GM21619 (cell line): ENCODE measurements around the gene ARL15.

Experiments
- ATAC-seq: cut with Tn5 transposase; IDR thresholded peaks from one replicate; pipeline ENCODE4 v1.9.1; 2021; ENCODE audit not compliant: unreplicated experiment

ARL15 gene

DNA sequence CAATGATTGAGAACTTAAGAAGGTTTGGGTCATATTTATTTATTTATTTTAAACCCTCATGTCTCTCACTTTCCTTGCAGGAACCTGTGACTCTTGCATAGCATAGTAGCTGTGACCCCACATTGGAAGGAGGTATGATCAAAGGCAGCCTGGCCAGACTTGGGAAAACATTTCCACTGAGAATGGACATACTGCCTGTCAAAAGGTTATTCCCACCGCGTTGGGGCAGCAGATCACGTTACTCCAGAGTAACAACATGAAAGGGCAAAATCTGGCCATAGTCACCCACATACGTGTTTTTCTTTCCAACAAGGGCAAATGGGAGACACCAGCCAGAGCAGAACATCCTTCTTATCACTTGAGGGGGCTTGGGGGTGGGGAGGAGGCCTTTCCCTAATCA is 95.7 kb downstream of the ARL15 start:
- no peak for ATAC-seq

DNA sequence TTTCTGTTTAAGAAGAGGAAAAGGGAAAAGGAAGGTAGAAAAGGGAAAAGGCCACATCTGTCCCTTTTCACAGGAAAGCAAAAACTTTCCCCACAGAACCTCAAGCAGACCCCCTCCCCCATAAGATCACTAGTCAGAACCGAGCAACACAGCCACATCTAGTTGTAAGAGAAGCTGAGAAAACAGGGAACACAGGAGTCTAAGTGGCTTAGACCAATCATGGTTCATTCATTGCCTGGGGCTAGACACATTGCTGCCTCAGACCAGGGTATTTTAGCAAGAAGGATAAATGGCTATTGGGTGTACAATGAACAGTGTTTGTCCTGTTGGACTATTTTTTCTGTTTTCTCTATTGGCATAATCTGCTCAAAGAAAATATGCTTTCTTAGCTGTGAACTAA is 98.0 kb downstream of the ARL15 start:
- no peak for ATAC-seq

DNA sequence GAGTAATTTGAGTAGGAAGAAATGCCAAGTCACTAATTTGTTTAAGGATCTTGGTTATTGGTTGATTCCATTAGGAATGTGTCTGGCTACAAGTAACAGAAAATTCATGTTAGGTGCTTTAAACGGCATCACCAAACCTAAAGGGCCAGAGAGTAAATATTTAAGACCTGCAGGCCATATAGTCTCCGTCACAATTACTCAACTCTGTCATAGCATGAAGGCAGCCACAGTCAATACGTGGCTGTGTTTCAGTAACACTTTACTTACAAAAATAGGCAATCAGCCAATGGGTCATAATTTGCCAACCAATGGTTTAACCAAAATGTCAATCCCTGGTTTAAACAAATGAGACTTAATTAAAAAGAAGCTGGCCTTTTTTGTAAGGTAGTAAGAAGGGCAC is 98.5 kb downstream of the ARL15 start:
- ATAC-seq, result no peak

DNA sequence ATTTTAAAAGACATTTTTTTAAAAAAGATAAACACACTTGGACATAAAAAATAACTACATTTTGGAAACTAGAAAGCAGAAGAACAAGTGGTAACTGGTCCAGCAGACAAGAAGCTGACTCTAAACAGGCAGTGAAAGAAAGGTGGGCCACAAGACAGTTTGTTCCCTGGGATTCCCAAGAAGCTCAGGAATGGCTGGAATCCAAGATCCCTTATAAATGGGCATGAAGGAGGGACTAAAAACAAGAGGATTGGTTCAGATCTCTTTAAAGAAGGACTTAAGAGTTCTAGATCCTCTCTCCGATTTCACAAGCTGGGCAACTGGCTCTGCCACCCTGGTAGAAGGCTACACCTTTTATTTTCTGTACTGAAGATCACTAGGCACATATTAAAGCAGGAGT is 102.8 kb downstream of the ARL15 start:
- no peak for ATAC-seq

DNA sequence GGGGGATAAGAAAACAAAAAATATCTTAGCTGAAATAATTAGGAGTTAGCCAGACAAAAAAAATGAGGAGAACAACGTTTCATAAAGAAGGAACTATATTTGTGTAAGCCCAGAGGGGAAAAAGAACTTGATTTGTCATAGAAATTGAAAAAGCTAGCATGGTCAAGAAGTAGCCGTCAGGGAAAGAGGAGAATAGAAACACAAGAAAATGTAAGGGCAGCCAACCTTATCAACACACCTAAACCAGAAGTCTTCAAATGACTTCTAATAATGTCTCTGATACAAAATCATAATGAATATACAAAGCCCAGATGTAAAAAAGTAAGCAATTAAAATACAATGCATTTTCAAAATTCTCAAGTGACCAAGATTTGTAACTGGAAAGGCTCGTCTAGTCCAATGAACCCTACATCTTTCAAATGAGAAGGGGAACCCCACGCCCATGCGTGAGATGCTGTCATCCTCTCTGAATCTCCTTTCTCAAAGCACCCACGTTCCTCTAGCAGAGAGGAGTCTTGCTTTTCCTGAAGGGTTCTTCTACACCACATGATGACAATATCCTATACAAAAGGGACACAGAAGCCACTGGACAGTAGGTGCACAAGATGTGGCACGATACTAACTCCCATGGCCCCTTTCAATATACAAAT is 103.7 kb downstream of the ARL15 start:
- peak; percentile 76 for ATAC-seq

DNA sequence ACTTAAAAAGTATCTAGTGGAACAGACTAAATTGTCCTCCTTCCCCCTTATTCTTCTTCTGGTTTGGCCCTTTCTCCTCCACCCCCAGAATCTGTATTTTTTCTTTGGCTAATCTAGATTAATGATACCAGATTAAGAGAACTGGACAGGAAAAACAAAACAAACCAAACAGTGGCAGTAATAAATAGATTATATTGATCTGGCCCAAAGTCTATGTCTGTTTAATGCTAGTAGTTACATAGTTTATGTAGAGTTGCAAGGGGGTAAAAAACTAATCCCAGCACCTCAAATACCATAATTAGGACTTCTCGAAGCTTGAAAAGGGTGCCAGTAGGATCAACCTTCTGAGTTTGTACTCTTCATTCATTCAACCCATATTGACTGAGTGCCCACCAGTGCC is 104.5 kb downstream of the ARL15 start:
- no peak for ATAC-seq

DNA sequence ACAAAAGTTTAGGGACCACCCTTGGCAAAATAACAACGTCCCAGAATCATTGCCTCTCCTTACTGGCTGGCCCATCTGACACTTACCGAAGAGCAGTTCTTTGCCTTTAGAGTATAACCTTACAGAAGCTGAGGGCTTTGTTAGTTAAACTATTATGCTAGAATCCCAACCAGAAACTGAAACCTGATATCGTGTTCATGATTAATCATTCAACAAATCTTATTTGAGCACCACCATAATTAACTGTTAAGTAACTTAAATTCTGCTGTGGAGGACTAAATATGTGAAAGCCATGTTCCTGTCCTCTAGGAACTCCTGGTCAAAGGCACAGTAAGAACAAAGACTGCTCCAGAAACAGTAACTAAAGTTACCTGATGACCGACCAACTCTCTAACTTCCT is 104.9 kb downstream of the ARL15 start:
- ATAC-seq, result no peak

DNA sequence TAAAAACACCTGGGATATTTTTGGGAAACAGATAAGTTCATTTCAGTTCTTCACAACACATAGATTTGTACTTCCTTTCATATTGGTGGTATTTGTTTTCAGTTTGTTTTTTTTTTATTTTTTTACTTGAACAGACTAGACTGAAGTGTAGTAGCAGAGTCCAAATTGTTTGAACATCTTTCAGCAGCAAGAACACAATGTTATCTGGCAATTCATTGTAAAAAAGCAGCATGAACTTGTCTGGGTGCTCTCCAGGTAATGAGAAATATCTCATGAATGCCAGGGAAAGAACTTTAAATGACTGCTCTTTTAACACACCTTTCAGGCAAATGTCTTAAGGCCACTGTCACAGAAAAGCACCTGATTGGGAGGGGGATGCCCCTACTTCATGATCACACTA is 113.4 kb downstream of the ARL15 start:
- no peak for ATAC-seq

DNA sequence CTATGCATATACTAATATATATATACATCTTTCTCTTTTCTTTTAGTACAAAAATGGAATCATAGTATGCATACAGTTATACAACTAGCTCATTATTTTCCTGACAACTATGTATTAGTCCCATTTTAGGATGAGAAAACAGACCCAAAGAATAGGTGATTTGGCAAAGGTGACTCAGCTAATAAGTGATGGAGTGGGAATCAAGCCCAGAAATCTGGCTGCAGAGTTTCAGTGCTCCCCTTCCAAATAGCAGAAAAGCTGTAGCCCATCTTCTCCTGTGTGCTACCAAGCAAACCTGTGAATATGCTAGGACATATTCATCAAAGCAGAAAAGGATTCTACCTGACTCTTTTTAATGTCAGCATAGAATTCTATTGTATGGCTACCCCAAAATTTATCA is 114.7 kb downstream of the ARL15 start:
- ATAC-seq, result no peak

DNA sequence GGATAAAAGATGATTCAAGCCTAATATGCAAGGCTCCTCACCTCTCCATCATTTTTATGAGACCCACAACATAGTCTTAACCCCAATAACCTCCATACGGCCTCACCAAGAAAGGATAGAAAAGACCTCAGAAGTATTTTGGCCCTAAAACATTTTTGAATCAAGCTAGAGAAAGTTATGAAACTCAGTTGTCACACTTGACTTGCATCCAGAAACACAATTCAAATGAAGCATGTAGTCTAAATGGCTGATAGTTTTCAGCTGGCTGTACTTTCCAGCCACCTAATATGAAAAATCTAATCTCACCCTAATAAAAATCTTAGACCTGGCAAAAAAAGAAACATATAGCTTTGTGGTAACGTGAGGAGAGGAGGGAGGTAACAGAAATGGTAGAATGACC is 116.1 kb downstream of the ARL15 start:
- ATAC-seq, result no peak

DNA sequence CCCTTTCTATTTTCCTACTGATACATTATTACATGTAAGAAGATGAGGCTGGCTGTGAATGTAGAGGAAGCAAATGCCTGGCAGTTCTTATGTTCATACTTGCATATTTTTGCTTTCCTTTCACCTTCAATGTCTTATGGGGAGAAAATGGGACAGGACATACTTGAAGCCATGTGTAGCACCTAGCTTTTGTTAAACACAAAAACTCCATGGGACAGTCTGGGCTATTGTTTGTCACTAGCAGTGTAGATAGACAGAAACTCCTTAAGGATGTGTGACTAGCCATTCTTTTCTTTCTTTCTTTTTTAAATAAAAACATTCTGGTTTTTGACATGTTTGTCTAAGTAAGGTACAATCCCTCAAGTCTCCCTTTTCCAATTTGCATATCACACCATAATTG is 122.7 kb downstream of the ARL15 start:
- ATAC-seq, result no peak

DNA sequence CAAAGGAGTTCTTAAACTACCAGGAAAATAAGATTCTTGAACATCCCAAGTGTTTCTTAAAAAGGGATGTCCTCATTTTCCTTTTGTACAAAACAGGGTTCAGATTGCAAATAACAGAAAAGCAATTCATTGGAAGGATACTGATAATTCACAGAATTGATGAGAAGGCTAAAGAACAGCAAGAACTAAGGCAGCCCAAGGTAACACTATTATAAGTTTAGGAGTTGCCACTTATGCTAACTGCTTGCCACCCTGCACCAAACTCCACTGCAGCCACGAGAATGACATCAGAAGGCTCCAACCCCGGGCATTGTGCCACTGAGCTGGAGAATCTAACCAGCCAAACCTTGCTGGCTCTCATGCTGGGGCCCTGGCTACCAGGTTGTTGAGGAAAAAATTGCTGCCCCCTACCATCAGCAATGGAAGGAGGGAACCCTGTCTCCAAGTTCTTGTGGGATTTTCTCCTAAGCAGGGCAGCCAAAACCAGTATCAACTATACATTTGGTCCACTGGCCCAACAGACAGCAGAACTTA is 123.4 kb downstream of the ARL15 start:
- no peak for ATAC-seq

DNA sequence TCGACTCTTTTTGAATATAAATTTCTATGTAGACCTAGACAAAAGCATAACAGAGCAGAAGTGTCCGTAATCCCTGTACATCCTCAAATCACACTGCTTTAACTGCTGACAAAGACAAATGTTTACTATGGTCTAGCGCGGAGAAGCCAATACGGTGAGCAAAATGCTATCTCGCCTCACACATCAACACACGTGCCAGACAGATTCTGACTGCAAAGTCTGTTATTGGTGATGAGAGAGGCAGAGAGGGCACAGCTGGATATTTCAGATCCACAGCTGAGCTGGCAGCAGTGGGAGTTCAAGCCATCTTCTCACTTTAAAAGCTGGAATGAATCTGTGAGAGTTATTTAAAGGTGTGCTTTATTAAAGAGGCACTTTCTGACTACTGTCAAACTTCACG is 124.3 kb downstream of the ARL15 start:
- ATAC-seq, result no peak

DNA sequence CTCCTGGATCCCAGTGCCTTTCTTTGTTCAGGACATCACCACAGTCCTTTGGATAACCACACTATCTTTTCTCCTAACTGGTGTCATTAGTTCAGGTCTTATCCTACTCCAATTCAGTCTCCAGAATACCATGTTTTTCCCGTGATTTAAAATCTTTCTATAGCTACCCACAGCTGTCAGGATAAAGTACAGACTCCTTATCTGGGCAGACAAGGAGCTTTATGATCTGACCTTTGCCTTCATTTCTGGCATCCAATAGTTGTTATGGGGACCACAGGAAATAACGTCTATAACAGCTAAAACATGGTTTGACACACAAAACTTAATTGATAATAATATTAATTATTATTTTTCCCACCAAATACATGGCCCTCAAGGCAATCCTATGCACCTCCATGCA is 125.6 kb downstream of the ARL15 start:
- ATAC-seq, result no peak

DNA sequence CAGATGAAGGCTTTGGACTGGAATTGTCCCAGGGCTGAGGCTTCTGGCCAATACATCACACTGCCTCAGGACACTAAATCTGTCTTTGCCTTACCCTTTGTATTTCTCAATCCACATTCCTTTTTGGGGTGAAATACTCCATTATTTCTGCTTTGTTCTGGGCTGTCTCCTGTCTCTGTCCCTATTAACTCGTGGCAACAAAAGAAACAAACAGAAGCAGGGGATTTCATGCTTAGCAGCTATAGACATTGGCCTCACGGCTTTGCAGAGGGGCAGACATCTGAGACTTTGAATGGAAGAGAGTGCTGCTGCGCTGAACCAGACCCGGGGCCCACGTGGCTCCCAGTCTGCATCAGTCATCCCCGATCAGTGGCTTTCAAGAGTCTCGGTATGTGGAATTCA is 129.7 kb downstream of the ARL15 start:
- no peak for ATAC-seq

DNA sequence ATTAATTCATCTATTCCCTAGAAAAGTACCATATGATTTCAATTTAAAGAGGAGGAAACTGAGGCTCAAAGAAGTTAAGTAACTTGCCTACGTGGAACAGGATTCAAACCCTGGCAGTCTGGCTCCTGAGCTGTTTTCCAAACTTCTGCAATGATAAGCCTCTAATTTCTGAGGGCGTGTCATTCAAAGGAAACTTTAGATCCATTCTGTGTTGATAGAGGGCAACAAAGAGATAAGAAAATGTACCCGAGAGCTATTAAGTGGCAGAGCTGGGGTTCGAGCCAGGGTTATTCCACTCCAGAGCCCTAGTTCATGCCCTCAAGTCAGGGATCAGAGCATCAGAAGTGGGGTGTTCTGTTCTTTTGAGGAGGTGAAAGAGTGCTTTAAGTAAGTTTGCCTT is 131.4 kb downstream of the ARL15 start:
- ATAC-seq, result no peak

DNA sequence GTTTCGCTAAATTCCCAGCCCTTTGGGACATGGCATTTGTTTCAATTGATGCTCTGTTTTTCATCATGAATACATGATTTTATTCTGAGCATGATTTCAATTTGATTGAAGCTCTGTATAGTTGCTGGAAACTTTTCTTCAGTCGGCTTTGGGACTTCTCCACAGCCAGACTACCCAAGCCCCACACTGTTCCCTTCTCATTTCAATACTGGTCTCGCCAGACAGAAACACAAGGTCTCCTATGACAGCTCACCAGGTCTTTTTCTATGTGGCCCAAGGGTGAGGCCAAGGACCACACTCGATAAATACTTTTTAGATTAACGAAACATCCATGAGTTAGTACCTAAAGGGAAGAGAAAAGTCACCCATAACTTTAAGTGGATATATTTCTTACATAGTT is 132.2 kb downstream of the ARL15 start:
- ATAC-seq, result no peak

DNA sequence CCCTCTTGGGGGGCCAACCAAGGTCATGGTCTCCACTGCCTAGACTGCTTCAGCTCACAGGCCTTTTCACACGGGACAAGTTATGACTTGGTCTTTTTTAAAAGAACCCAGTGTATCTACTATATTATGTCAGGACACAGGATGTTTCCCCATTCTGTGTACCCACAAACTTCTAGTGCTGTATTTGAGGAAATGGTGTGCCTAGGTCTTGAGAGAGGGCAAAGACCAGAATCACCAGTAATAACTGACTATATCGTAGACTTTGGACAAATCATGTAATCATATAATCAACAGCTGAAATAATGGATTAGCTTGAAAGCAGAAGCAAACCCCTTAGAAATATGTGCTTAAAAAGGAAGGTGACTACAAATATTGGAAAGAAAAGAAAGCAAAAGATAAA is 133.3 kb downstream of the ARL15 start:
- no peak for ATAC-seq

DNA sequence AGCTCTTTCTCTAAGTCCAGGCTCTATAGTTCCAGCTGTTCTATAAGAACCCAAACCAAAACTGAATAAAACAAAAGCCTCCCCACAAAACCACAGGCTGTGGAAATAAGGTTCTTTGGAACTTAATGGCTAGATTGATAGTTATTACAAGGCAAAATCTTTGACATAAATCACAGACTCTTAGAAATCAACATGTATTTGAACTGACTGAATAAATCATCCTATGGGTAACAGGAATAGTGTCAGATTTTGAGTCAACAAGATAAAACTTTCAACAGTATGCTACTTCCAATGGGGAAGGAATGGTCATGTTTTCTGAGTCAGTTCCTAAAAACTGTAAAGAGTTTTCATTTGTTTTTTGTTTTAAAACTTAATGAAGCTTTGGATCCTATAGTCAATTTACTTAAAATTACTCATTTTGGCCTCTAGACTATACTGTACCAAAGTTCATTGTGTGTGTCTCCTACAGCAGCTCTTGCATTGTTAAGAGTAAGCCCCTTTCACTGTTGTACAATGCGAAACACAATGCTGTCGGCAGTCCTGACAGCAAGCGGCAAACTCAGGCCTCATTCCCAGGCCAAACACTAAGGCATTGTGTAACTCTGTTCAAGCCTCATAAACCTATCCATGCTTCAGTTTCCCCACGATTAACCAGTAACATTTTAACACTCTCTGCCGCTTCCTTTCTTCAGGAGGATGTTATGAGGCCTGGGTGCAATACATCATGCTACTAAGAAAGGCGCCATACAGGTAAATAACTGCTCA is 134.1 kb downstream of the ARL15 start:
- ATAC-seq, result no peak

DNA sequence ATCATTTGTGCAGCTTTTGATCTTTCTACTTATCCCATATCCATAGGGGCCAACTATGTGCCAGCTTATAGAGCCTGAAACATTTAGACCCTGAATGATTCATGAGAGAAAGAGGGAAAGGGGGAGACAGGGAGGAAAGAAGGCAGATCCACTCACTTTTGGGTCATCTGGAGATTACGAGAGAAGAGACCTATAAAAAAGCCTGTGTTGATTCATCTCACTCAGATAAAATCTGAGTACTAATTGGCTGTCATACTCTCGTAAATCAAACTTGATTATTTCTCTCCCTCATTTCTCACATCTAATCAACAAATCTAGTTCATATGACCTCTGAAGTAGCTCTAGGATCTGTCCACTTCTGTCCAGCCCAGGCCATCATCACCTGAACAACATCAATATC is 137.1 kb downstream of the ARL15 start:
- ATAC-seq, result no peak

DNA sequence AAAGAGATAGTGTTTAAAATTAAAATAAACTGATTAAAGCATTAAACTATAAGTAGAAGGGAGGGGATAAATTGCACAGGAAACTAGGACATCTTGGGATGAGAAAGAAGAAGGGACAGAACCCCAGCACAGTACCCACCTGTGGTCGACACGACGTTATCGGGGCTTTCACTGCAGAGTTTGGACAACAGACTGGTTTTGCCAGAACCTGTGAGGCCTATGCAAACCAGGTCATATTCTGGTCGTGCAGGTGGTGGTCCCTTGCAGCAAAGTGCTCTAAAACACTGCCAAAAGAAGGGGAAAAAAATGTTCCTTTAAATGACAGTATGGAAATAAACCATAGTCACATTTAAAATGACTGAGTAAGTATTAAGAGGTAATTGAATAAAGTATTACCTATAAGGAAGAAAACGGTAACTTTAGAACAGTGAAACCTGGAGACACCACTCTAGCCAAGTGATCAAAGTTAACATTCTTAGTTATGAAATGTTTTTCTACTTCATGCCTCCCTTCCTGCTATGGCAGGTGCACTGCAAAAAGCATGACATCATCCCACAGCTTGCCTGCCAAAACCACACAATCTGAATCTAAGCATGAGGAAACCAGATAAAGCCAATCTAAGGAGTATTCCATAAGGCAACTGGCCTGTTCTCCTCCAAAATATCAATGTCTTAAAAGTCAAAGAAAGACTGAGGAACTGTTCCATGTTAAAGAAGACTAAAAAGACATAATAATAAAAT is 138.6 kb downstream of the ARL15 start:
- no peak for ATAC-seq

DNA sequence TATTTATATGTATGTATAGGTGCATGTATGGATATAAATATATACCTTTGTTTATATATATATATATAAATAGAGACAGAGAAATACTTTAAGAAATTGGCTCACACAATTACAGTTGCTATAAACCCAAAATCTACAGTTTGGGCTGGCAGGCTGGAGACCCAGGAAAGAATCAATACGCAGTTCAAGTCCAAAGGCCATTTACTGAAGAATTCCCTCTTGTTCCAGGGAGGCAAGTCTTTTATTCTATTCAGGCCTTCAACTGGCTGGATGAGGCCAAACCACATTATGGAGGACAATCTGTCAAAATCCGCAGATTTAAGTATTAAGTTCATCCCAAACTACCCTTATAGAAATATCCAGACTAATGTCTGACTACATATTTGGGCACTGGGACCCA is 144.7 kb downstream of the ARL15 start:
- ATAC-seq, result no peak
